K562 (cell line): Measurements from ENCODE around the gene NDUFB10. TPM values are rescaled to one million over a fixed set of nuclear protein-coding genes. Genes with fewer than 3 reads are reported as not detected.

ENCODE experiments used
- CLOCK ChIP-seq: fragments of 250-450 bp; sonication (Bioruptor Pico); IDR thresholded peaks from 2 replicates; pipeline ENCODE4 v1.4.0; 2020; ENCODE audit warnings: mild to moderate bottlenecking, moderate library complexity, borderline replicate concordance
- DDX20 ChIP-seq: fragments of 450-650 bp; IDR thresholded peaks from 2 replicates; pipeline ENCODE4 v1.6.1; 2016; ENCODE audit warnings: missing genetic modification characterization, low read depth, mild to moderate bottlenecking, missing compliant biosample characterization, moderate library complexity
- MCM2 ChIP-seq: fragments of 450-650 bp; IDR thresholded peaks from 2 replicates; pipeline ENCODE4 v1.6.1; 2017; ENCODE audit warnings: low read depth, mild to moderate bottlenecking
- MED1 ChIP-seq: sonication (generic); formaldehyde crosslinking; IDR thresholded peaks from 2 replicates; pipeline ENCODE4 v1.8.1; 2023; ENCODE audit warnings: missing genetic modification reagents, borderline replicate concordance
- MTF1 ChIP-seq: fragments of 250-450 bp; sonication (Bioruptor Pico); IDR thresholded peaks from 2 replicates; pipeline ENCODE4 v1.9.0; 2021; ENCODE audit warnings: moderate library complexity, mild to moderate bottlenecking, inconsistent platforms, borderline replicate concordance
- NCOA6 ChIP-seq: fragments of 450-650 bp; IDR thresholded peaks from 2 replicates; pipeline ENCODE4 v1.6.1; 2017; ENCODE audit warnings: mild to moderate bottlenecking
- NCOR1 ChIP-seq: fragments of 450-650 bp; IDR thresholded peaks from 2 replicates; pipeline ENCODE4 v1.6.1; 2016; ENCODE audit warnings: mild to moderate bottlenecking, moderate library complexity
- PTBP1 ChIP-seq: fragments of 200-400 bp; formaldehyde crosslinking; IDR thresholded peaks from 2 replicates; pipeline ENCODE4 v1.6.1; 2017; ENCODE audit warnings: low read depth, low read length
- RBBP5 ChIP-seq: fragments of 200-600 bp; sonication (generic); IDR thresholded peaks from 2 replicates; pipeline ENCODE4 v1.6.1; 2012; ENCODE audit warnings: borderline replicate concordance, mild to moderate bottlenecking, low read length, control low read depth, inconsistent platforms; ENCODE audit not compliant: insufficient read depth, poor library complexity, severe bottlenecking
- SAP30 ChIP-seq: fragments of 200-600 bp; sonication (generic); IDR thresholded peaks from 2 replicates; pipeline ENCODE4 v1.6.1; 2012; ENCODE audit warnings: borderline replicate concordance, low read depth, mild to moderate bottlenecking, moderate library complexity, low read length, control low read depth, inconsistent platforms; ENCODE audit not compliant: insufficient read depth, poor library complexity, severe bottlenecking
- SETDB1 ChIP-seq: IDR thresholded peaks from one replicate; pipeline ENCODE4 v1.6.1; 2012; ENCODE audit warnings: low read length, control low read depth, inconsistent platforms
- SIN3A ChIP-seq, 2 experiments: fragments of 150-350 bp in 1 of 2; IDR thresholded peaks; 2 replicates each; pipeline ENCODE4 v1.6.1; 2011 to 2016; ENCODE audit warnings: borderline replicate concordance in 2 of 2, low read depth in 2 of 2, low read length in 2 of 2, mild to moderate bottlenecking in 2 of 2, moderate library complexity in 2 of 2; ENCODE audit not compliant: control insufficient read depth in 1 of 2
- STAT6 ChIP-seq: sonication (generic); formaldehyde crosslinking; IDR thresholded peaks from 2 replicates; pipeline ENCODE4 v1.8.1; 2023; ENCODE audit warnings: mild to moderate bottlenecking, missing genetic modification reagents
- U2AF2 ChIP-seq: fragments of 200-400 bp; formaldehyde crosslinking; optimal IDR thresholded peaks from 2 replicates; pipeline ENCODE3; 2017; ENCODE audit warnings: low read depth, mild to moderate bottlenecking, low read length
- ZFPM2 ChIP-seq: fragments of 250-450 bp; sonication (Bioruptor Pico); IDR thresholded peaks from 2 replicates; pipeline ENCODE4 v1.5.1; 2022; ENCODE audit warnings: mild to moderate bottlenecking
- ZHX1 ChIP-seq: fragments of 150-350 bp; conservative IDR thresholded peaks from 2 replicates; pipeline ENCODE4 v1.6.1; 2014; ENCODE audit warnings: low read length
- ZNF263 ChIP-seq: sonication (generic); formaldehyde crosslinking; IDR thresholded peaks from 2 replicates; pipeline ENCODE4 v1.8.0; 2022; ENCODE audit warnings: mild to moderate bottlenecking, missing genetic modification reagents, borderline replicate concordance
- ZNF644 ChIP-seq: fragments of 200-800 bp; sonication (Bioruptor generic); IDR thresholded peaks from 2 replicates; pipeline ENCODE4 v1.6.1; 2016; ENCODE audit warnings: low read depth, missing genetic modification characterization, missing compliant biosample characterization
- polyA plus RNA-seq, 8 experiments: library from polyadenylated mRNA; depleted of rRNA in 4 of 8; stranded (reverse) in 5 of 8; unstranded in 3 of 8; fragments of >200 nt; fragmentation: Nextera tagmentation in 2 of 8; fragmentation: Illumina TruSeq in 1 of 8; extraction: Ambion mirVana in 2 of 8; extraction: Trizol in 1 of 8; gene quantifications; 2 replicates each; pipeline versions ENCODE4 v1.2.1 to v1.2.3, GENCODE V29; 2011 to 2014; ENCODE audit warnings: inconsistent platforms in 1 of 8, missing spikeins in 1 of 8
- total RNA-seq, 7 experiments: library from RNA; depleted of rRNA in 6 of 7; stranded (reverse); fragments of >200 nt in 6 of 7; fragmentation: Illumina TruSeq in 2 of 7; extraction: Trizol in 2 of 7; gene quantifications; 2 replicates each; pipeline versions ENCODE4 v1.2.1 to v1.2.3, GENCODE V29; 2011 to 2021; ENCODE audit warnings: low replicate concordance in 1 of 7

The NDUFB10 gene
- total and polyA plus RNA-seq, 9 of the 15 experiments (the other 6 are each of a cell fraction or from before 2014, with no cell fraction given), result 69.3 to 527 (median 161) TPM

- no peak for TF ChIP-seq ZFPM2 (CRISPR knock-in tag)
- TF ChIP-seq PTBP1, result no peak
- TF ChIP-seq MCM2, result no peak
- 0 out of 4 replicates have a peak, but pooled peaks of 1 of the 2 experiments have one; percentile 17 for TF ChIP-seq SIN3A (IDR thresholded peaks at IDR 0.05; ENCODE audit: borderline replicate concordance in 2 of 2, control insufficient read depth in 1 of 2, low read depth in 2 of 2, low read length in 2 of 2)
- TF ChIP-seq SETDB1, result no peak
- TF ChIP-seq NCOA6, result no peak
- TF ChIP-seq MTF1 (CRISPR knock-in tag), result no peak
- TF ChIP-seq ZHX1, result no peak
- peak; percentile 75 for TF ChIP-seq ZNF263 (CRISPR knock-in tag)
- TF ChIP-seq ZNF644, result 0 out of 2 replicates have a peak, but pooled peaks have one; percentile 7
- no peak for TF ChIP-seq U2AF2
- 0 out of 2 replicates have a peak, but pooled peaks have one; percentile 35 for TF ChIP-seq MED1 (CRISPR knock-in tag)
- no peak for TF ChIP-seq RBBP5
- peak; percentile 26 for TF ChIP-seq SAP30
- no peak for TF ChIP-seq CLOCK (CRISPR knock-in tag)
- no peak for TF ChIP-seq DDX20 (tag)
- TF ChIP-seq STAT6 (CRISPR knock-in tag), result no peak
- no peak for TF ChIP-seq NCOR1
Observed at GRCh38 chr16:1984347-1985225, 25.2 kb downstream of the NDUFB10 start (continued).
